ENCODE measurements around the gene ALK.

The ALK gene

DNA sequence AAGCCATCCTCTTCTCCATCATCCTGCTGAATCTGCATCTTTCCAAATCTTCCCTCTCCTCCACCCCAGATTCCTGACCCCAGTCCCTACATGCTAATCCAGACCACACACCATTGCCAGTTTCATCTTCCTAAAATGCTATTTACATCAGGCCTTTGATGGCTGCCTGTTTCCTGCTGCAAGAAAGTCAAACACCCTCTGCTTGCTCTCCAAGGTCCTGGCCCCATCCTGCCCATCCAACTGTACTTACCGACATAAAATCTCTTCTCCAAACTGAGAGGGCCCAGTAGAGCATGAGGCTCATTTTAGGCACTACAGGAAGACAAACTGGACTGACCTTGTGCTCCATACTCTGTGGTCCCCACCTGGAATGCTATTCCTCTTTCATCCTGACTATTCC is 19.0 kb downstream of the ALK start:
- DNase-seq (ENCODE audit: low read depth in 2 of 2), result no peak

DNA sequence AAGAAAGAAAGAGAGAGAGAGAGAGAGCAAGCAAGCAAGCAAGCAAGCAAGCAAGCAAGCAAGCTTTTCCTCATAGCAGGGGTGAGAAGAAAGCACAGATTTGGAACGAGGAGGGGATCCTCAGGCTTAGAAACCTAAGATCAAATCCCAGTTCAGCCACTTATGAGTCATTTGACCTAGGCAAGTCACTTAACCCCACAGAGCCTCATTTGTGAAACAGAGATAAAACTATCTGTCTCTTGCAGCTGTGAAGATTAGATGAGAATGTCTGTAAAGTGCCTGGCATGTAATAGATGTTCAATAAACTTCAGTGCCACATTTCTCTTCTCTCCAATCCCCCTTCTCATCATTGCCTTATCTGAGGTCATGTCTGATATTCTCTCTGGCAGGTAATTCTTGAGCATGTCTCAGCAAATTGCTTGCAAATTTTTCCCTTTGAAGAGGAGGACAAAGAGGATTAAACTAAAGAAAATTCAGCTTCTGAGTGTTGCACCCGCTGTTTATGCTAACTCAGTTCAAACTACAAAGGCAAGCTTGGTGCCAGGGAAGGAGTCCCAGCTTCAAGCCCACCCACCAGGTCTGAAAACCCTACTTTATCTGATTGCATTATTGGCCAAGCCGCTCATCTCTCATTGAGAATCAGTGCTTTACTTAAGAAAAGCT is 20.3 kb downstream of the ALK start:
- DNase-seq (ENCODE audit: low read depth in 2 of 2), result no peak

DNA sequence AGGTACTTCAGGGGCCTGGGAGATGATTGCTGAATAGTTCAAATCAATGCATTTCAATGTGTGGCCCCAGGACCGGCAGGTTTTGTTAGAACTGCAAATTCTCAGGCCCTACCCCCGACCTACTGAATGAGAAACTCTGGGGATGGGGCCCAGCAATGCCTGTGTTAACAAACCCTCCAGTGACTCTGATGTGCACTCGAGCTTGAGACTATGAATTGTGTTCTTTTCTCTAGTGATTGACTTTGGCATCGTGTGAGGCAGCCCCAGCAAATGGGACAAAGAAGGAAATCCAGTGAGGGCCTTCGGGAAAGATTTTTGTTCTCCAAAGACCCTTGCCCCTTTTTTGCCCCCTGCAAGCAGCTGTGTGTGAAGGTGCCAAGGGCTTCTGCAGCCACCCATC is 22.4 kb downstream of the ALK start:
- DNase-seq (ENCODE audit: low read depth in 2 of 2), result no peak

DNA sequence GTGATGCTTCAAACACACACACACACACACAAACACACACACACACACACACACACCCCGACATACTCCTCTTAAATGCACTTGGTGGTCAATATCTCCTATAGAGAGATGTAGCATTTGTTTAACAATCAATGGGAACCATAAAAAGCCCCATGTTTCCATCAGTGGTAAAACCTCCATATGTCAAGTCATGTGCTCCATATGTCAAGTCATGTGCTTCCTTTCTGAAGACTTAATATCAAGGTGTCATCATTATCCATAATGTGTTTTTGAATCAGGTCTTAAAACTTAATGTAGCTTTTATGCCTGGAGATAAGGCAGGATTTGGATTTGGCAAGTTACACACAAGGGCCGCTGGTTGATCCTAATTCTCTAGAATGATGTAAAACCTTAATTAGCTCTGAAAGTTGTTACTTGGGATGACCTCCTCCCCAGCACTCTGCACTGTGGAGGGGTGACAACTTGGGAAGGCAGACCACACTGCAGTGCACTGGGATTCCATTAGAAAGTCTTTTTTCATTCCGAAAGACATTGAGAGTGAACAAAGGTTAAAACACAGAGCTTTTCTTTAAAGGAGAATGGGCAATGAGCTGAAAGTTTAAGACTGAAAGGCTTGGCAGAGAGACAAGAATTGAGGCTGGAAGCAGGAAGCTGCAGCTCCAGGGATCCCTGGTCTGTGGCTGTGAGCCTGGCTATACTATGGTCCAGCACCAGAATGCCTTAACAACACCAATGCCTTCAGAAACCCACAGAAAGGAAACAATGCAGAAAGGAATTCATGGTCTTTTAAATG is 26.4 kb downstream of the ALK start:
- no peak for DNase-seq (ENCODE audit: low read depth in 2 of 2)

GRCh38 chr2:29892585-29893259 is 28.7 kb downstream of the ALK start:
- no peak for DNase-seq (ENCODE audit: low read depth in 2 of 2)

- no peak for DNase-seq (ENCODE audit: low read depth in 2 of 2)
Observed at GRCh38 chr2:29881089-29881730, 40.2 kb downstream of the ALK start.

DNA sequence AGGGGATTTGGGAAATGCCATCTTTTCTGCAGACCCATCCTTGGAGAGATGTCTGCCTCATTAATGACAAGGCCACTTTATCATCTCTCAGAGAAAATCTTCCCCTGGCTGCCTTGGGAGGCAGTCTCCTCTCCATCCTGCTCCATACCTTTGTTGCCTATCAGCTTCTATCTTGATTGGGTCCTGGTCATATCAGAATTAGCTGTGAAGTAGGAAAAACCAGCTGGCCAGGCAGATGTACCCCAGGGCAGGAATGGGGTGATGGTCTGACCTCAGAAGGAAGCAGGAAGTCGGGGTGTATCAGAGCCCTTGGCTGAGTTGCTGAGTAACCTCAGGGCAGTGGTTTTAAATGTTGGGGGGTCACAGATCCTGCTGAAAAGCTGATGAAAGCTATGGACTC is 41.3 kb downstream of the ALK start:
- no peak for DNase-seq (ENCODE audit: low read depth in 2 of 2)

DNA sequence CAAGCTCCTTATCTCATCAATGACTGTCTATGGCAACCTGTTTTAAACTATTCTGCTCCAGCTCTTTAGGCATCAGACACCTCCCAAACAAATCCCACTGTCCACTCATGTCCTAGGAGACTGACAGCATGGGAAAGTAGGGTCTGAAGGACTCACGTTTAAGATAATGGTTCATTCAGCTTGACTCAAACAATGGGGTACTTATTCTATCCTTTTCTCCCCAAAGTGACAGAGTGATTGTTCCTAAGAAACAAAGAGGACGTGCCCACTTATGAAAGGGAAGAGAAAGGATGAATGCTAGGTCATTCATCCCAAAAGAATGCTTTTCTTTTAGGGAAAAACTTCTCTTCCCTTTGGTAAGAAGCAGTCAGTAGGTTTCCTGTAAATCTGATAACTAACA is 41.9 kb downstream of the ALK start:
- DNase-seq (ENCODE audit: low read depth in 2 of 2), result no peak

GRCh38 chr2:29878898-29879297 is 42.5 kb downstream of the ALK start:
- DNase-seq (ENCODE audit: low read depth in 2 of 2), result no peak

GRCh38 chr2:29876374-29876773 is 45.0 kb downstream of the ALK start:
- no peak for DNase-seq (ENCODE audit: low read depth in 2 of 2)

DNA sequence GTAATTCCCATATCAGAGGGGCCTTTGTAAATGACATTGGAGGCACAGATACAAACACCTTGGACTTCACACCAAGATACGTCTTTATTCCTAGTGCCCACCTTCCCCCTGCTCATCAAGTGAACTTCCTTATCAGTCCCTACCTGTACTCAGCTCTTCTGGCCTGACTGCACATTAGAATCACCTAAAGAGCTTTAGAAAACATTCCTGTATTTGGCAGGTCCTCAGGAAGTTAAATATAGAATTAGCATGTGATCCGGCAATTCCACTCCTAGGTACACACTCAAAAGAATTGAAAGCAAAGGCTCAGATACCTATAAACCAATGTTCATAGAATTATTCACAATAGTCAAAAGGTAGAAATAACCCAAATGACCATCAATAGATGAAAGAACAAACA is 46.6 kb downstream of the ALK start:
- DNase-seq (ENCODE audit: low read depth in 2 of 2), result no peak

DNA sequence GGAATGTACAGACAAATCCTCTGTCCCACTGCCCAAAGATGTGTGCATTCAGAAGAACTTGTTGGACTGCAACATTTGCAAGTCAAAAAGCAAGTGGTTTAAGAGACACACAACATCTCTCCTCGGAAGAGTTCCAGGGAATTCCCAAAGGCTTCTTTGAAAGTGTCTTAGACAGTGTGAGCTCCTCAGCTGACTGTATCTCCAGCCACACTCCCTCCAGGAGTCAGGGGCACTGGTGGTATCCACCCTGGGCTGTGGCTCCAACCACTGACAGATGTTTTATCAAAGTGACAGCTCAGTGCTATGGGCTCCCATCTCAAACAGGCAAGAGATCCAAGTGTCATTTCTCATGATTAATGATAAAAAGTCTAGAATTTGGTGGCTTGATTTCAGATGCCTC is 48.5 kb downstream of the ALK start:
- no peak for DNase-seq (ENCODE audit: low read depth in 2 of 2)

DNA sequence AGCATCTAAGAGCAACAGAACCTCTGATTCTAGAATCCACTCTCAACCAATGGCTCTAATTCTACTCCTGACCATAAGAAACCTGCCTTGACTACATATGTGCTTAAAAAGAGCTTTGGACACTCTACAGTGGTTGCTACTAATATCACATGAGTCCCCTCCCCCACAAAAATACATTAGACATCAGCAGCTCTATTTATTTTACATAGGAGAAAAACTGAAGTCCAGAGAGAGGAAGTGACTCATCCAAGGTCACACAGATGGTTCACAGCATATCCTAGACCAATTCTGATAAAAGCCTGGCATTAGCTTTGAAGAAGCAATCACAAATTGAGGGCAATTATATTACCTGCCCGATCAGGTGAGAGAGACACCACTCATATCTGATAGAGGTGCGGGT is 49.8 kb downstream of the ALK start:
- DNase-seq (ENCODE audit: low read depth in 2 of 2), result no peak

DNA sequence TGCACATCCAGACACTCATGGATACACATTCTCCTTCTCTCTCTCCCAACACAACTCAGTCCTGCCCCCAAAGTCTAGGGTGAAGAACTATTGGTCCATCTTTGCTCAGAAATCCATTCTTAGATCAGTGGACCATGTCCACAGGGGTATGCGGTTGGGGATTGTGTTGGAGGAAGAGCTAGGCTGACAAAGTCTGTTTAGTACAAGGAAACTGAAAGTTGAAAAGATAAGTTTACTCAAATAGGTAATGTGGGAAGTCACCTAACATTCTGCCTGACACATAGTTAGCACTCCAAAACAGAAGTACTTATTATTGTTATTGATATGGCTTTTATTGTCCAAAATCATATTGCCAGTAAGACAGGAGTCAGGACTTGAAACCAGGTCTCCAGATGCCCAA is 55.9 kb downstream of the ALK start:
- no peak for DNase-seq (ENCODE audit: low read depth in 2 of 2)

DNA sequence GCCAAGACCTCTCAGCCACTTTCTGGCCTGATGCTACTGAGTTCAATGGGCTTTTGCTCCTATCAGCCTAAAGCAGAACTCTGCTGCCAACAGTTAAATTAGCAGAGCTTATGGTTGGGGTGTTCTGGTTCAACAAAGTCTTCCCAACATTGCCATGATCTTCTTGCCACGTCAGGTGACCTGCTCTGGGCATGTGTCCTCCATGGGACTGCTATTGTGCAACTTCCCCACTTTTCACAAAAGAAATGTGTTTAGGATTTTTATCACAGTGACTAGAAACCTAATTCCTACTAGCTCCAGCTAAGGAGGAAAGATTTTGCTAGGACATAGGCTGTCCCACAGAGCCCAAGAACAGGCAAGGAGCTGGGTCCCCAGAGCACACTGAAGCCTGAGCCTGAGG is 56.4 kb downstream of the ALK start:
- DNase-seq (ENCODE audit: low read depth in 2 of 2), result no peak

DNA sequence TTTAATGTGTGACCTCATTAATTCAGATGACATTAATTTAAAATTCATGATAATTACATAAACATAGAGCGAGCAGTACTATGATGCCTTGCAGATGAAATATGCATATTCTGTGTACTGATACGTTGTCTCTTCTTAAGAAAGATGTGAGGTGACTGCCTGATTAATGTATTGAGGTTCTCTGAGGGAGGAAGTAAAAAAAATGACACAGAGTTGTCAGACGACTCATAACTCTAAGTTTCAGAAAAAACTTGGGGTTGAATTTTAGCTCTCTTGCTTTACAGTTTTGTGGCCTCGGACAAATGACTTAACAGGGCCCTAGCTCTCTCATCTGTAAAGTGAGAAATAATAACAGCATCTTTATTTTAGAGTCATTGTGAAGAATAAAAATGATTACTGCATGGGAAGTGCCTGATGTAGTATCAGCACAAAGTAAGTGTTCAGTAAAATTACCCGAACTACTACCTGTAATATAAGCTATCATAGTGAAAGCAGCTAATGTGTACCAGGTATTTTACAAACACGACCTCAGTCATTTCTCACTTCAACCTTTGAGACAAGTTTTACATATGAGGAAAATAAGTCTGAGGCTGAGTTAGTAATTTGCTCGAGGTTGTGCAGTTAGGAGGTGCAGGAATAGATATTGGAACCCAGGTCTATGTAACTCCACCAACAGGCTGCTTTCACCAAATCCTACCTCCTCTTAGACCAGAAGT is 65.3 kb downstream of the ALK start:
- no peak for DNase-seq (ENCODE audit: low read depth in 2 of 2)

DNA sequence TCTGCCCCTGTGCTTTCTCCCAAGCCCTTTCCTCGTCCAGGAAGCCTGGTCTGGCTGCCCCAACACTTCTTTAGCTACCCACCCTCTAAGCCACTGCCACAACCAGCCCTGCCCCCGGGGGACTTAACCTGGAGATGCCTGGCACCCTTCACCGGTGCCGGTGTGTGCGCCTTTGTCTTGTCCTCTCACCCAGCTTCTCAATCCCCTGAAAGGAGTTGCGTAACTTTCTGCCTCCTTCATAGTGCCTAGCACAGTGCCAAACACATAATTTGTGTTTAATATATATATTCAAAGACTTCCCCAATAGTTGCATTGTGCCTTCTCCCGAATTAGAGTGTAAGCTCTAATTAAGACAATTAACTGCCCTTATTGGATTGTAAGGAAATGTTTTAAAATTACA is 70.6 kb downstream of the ALK start:
- DNase-seq (ENCODE audit: low read depth in 2 of 2), result no peak

DNA sequence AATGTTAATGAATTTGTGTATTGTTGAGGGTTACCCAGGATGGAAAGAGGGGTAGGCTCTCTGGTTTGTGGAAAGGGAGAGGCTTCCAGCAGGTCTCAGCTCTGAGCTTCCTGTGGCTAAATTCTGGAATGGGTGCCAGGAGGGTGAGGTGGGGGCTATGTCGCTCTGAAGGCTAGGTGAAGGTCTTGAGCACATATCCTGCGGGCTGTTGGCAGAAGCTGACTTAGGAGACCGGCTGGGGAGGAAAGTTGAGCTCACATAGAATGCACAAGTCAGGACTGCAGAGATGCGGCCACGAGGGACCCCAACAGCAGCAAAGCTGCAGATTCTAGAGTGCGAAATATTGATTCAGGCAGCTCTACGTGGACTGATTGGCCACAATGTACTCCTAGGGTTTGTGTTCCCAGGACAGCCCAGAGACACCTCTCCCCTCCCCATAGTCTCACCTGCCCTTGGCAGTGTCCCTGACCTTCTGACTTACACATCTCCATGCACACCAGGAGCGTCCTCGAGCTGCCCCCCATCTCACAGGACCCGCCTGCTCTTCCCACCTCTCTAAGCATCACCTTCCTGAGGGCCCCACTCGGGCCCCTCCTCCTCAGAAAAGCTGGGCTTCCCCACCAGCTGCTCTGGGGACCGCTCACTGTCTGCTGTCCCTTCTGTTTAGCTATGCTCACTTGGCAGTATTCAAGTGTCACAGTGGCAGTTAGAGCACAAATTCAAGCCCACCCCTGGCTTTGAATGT is 72.6 kb downstream of the ALK start:
- no peak for DNase-seq (ENCODE audit: low read depth in 2 of 2)

GRCh38 chr2:29847886-29848285 is 73.5 kb downstream of the ALK start:
- DNase-seq (ENCODE audit: low read depth in 2 of 2), result no peak

DNA sequence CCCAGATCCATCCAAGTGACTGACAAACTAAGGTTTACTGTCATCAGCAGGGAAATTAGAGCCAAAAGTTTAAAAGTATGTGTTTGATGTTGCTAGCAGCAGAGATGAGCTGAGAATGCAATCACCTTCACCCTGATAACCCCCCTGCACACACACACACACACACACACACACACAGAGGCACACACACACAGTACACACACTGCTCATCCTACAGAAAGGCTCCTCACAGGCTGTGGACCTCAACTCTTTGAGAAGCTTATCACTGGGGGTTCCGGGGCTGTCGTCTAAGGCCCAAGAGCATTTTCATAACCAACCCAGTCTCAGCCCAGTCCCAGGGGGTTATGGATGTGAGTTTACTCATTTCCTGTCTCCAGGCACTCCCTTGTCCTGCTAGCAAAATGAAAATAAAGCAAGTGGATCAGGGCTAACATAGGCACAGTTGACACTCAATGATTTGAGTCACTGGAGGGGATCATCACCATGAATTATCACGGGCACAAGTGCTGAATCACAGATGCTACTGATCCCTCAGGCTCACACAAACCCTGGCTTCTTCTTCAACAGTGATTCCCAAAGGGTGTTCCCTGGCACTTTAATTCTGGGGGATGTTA is 76.6 kb downstream of the ALK start:
- DNase-seq (ENCODE audit: low read depth in 2 of 2), result no peak

Data from stimulated activated CD8-positive, alpha-beta memory T cell treated with anti-CD3 and anti-CD28 coated beads, Interleukin-2, amount 100 ng/mL, for 48 hours (primary cell).